Stimulated activated naive B cell treated with anti-CD40 and anti-IgM and Interleukin-4, amounts not matched to agents 10 μg/mL and 1 μg/mL and 100 μg/mL, for 72 hours (primary cell): ENCODE data around the gene AKR7A3.
"Not testable (repeated sequence)": the region's sequence is repeated elsewhere in the genome, so short reads cannot be mapped to it uniquely, and the experiment has no call there.

Experiments used
- ATAC-seq, 2 donors: fragments of 150-1000 bp; cut with Tn5 transposase; replicated peaks; 2 replicates each; pipeline ENCODE4 v1.10.0; 2021; ENCODE audit warnings: moderate library complexity in 1 of 2
- DNase-seq: peaks from one replicate; pipeline ENCODE4 v3.0.0; 2021
- H3K27ac Mint-ChIP-seq: one replicate; pipeline ENCODE4 v1.8.0; 2022; ENCODE audit warnings: mild to moderate bottlenecking, mixed read lengths
- H3K27me3 Mint-ChIP-seq, 2 donors: one replicate each; pipeline ENCODE4 v1.8.0; 2022; ENCODE audit warnings: mixed read lengths in 2 of 2
- H3K36me3 Mint-ChIP-seq, 2 donors: one replicate each; pipeline ENCODE4 v1.8.0; 2022; ENCODE audit warnings: mixed read lengths in 2 of 2, mild to moderate bottlenecking in 1 of 2
- H3K4me1 Mint-ChIP-seq, 2 donors: one replicate each; pipeline ENCODE4 v1.8.0; 2022; ENCODE audit warnings: mixed read lengths in 2 of 2, mild to moderate bottlenecking in 1 of 2
- H3K4me3 Mint-ChIP-seq, 2 donors: one replicate each; pipeline ENCODE4 v1.8.0; 2022; ENCODE audit warnings: mild to moderate bottlenecking in 2 of 2, mixed read lengths in 2 of 2, moderate library complexity in 1 of 2
- H3K9me3 Mint-ChIP-seq, 2 donors: one replicate each; pipeline ENCODE4 v1.8.0; 2022; ENCODE audit warnings: mixed read lengths in 2 of 2, mild to moderate bottlenecking in 1 of 2

The AKR7A3 gene

GRCh38 chr1:19268445-19268844, 20.1 kb downstream of the AKR7A3 start:
- ATAC-seq = no peak
- peaks cover 4 to 5% of the 10 kb centered on the region in 2 donors for H3K36me3 Mint-ChIP-seq
- no peak for DNase-seq
- H3K4me1 Mint-ChIP-seq = no peaks in the 10 kb centered on the region
- H3K27ac Mint-ChIP-seq = no peak overlapping the region
- H3K9me3 Mint-ChIP-seq = no peaks in the 10 kb centered on the region
- H3K4me3 Mint-ChIP-seq = no peak overlapping the region
- H3K27me3 Mint-ChIP-seq = peaks cover 8 to 13% of the 10 kb centered on the region in 2 donors

GRCh38 chr1:19262744-19263143, 25.8 kb downstream of the AKR7A3 start:
- no peak for DNase-seq
- Mint-ChIP-seq H3K4me3 (no peak overlapping the region), H3K27me3 (no peaks in the 10 kb centered on the region), H3K27ac (no peak overlapping the region), H3K9me3 (no peaks in the 10 kb centered on the region), H3K4me1 (peaks cover 0 to 5% of the 10 kb centered on the region in 2 donors), H3K36me3 (peaks cover 21 to 23% of the 10 kb centered on the region in 2 donors)
- no peak for ATAC-seq

GRCh38 chr1:19262047-19262446, 26.5 kb downstream of the AKR7A3 start:
- peaks cover 28% of the 10 kb centered on the region in 2 donors for H3K36me3 Mint-ChIP-seq
- no peak for ATAC-seq
- DNase-seq = no peak
- H3K27me3 Mint-ChIP-seq = no peaks in the 10 kb centered on the region
- no peaks in the 10 kb centered on the region for H3K9me3 Mint-ChIP-seq
- H3K4me1 Mint-ChIP-seq = peaks cover 3 to 5% of the 10 kb centered on the region in 2 donors
- no peak overlapping the region for H3K4me3 Mint-ChIP-seq
- H3K27ac Mint-ChIP-seq = no peak overlapping the region

- peaks cover 5% of the 10 kb centered on the region in 2 donors for H3K4me1 Mint-ChIP-seq
- peak overlapping the region; percentile 20 for H3K27ac Mint-ChIP-seq
- ATAC-seq = no peak
- no peaks in the 10 kb centered on the region for H3K9me3 Mint-ChIP-seq
- no peak for DNase-seq
- no peak overlapping the region for H3K4me3 Mint-ChIP-seq
- no peaks in the 10 kb centered on the region for H3K27me3 Mint-ChIP-seq
- peaks cover 30 to 36% of the 10 kb centered on the region in 2 donors for H3K36me3 Mint-ChIP-seq
These were observed 28.1 kb downstream of the AKR7A3 start for GRCh38 chr1:19260211-19261138.

- peak overlapping the region; percentile 73 for H3K27ac Mint-ChIP-seq
- peaks cover 36 to 47% of the 10 kb centered on the region in 2 donors for H3K36me3 Mint-ChIP-seq
- no peak for DNase-seq
- no peak overlapping the region for H3K4me3 Mint-ChIP-seq
- peaks cover 14 to 20% of the 10 kb centered on the region in 2 donors for H3K4me1 Mint-ChIP-seq
- H3K27me3 Mint-ChIP-seq = no peaks in the 10 kb centered on the region
- H3K9me3 Mint-ChIP-seq = no peaks in the 10 kb centered on the region
- no peak for ATAC-seq
These were observed 30.2 kb downstream of the AKR7A3 start for GRCh38 chr1:19258353-19258752.

GRCh38 chr1:19257178-19257914, 31.2 kb downstream of the AKR7A3 start:
- H3K9me3 Mint-ChIP-seq = no peaks in the 10 kb centered on the region
- H3K4me3 Mint-ChIP-seq = no peak overlapping the region
- no peak for DNase-seq
- H3K36me3 Mint-ChIP-seq = peaks cover 36 to 53% of the 10 kb centered on the region in 2 donors
- peaks cover 20 to 27% of the 10 kb centered on the region in 2 donors for H3K4me1 Mint-ChIP-seq
- H3K27ac Mint-ChIP-seq = peak overlapping the region; percentile 73
- peak; percentile 42 to 45 for ATAC-seq
- H3K27me3 Mint-ChIP-seq = no peaks in the 10 kb centered on the region

GRCh38 chr1:19256301-19256700, 32.3 kb downstream of the AKR7A3 start:
- not testable (repeated sequence) for H3K27ac Mint-ChIP-seq, DNase-seq, H3K4me3 Mint-ChIP-seq, ATAC-seq, H3K27me3 Mint-ChIP-seq, H3K9me3 Mint-ChIP-seq
- Mint-ChIP-seq H3K36me3 (peaks cover 36 to 57% of the 10 kb centered on the region in 2 donors), H3K4me1 (peaks cover 22 to 27% of the 10 kb centered on the region in 2 donors)

- ATAC-seq (no peak), DNase-seq (no peak)
- Mint-ChIP-seq H3K4me1 (peaks cover 26 to 30% of the 10 kb centered on the region in 2 donors), H3K9me3 (no peaks in the 10 kb centered on the region), H3K27ac (no peak overlapping the region), H3K36me3 (peaks cover 33 to 53% of the 10 kb centered on the region in 2 donors), H3K27me3 (no peaks in the 10 kb centered on the region), H3K4me3 (no peak overlapping the region)
These were observed 33.3 kb downstream of the AKR7A3 start for GRCh38 chr1:19255288-19255687.

GRCh38 chr1:19254416-19254815, 34.2 kb downstream of the AKR7A3 start:
- Mint-ChIP-seq H3K27me3 (no peaks in the 10 kb centered on the region), H3K27ac (peak overlapping the region; percentile 76), H3K9me3 (no peaks in the 10 kb centered on the region), H3K36me3 (peaks cover 26 to 44% of the 10 kb centered on the region in 2 donors), H3K4me1 (peaks cover 27 to 30% of the 10 kb centered on the region in 2 donors), H3K4me3 (no peak overlapping the region)
- ATAC-seq (no peak), DNase-seq (no peak)

GRCh38 chr1:19251305-19252196, 37.0 kb downstream of the AKR7A3 start, which contains the start of the genes EMC1 and MRTO4:
Gene EMC1, minus strand, starts transcription at chr1:19251524. Its CDS starts 15 bp downstream, at chr1:19251509.
Gene MRTO4, plus strand, starts transcription at chr1:19251805. Its CDS starts 31 bp downstream, at chr1:19251836.
- H3K4me3 Mint-ChIP-seq = peak within 1 kb of the TSS; percentile 98
- H3K27me3 Mint-ChIP-seq = no peaks in the 10 kb centered on the region
- ATAC-seq = peak; percentile 90 to 94
- peaks cover 6 to 26% of the 10 kb centered on the region in 2 donors for H3K36me3 Mint-ChIP-seq
- H3K4me1 Mint-ChIP-seq = peaks cover 22 to 30% of the 10 kb centered on the region in 2 donors
- peak; percentile 89 for DNase-seq
- H3K27ac Mint-ChIP-seq = peak within 1 kb of the TSS; percentile 99
- H3K9me3 Mint-ChIP-seq = no peaks in the 10 kb centered on the region

- peak overlapping the region; percentile 99 for H3K27ac Mint-ChIP-seq
- no peaks in the 10 kb centered on the region for H3K9me3 Mint-ChIP-seq
- H3K4me3 Mint-ChIP-seq = peak overlapping the region; percentile 98
- ATAC-seq (no peak), DNase-seq (no peak)
- no peaks in the 10 kb centered on the region for H3K27me3 Mint-ChIP-seq
- peaks cover 22 to 30% of the 10 kb centered on the region in 2 donors for H3K4me1 Mint-ChIP-seq
- H3K36me3 Mint-ChIP-seq = peaks cover 6 to 23% of the 10 kb centered on the region in 2 donors
These were observed 37.8 kb downstream of the AKR7A3 start for GRCh38 chr1:19250629-19251304.

- Mint-ChIP-seq H3K9me3 (no peaks in the 10 kb centered on the region), H3K36me3 (peaks cover 48 to 61% of the 10 kb centered on the region in 2 donors), H3K4me3 (no peak overlapping the region), H3K27me3 (no peaks in the 10 kb centered on the region), H3K27ac (no peak overlapping the region), H3K4me1 (no peaks in the 10 kb centered on the region)
- DNase-seq (peak; percentile 31), ATAC-seq (peak; percentile 84 to 92)
These were observed 47.7 kb downstream of the AKR7A3 start for GRCh38 chr1:19240673-19241538.
